GM19193 (cell line): Measurements from ENCODE around the gene SENP1.

Experiments
- POLR2A ChIP-seq: IDR thresholded peaks from 4 replicates; pipeline ENCODE4 v1.6.1; 2011; ENCODE audit not compliant: insufficient read depth, insufficient read length; ENCODE audit errors: extremely low read depth

Gene SENP1

DNA sequence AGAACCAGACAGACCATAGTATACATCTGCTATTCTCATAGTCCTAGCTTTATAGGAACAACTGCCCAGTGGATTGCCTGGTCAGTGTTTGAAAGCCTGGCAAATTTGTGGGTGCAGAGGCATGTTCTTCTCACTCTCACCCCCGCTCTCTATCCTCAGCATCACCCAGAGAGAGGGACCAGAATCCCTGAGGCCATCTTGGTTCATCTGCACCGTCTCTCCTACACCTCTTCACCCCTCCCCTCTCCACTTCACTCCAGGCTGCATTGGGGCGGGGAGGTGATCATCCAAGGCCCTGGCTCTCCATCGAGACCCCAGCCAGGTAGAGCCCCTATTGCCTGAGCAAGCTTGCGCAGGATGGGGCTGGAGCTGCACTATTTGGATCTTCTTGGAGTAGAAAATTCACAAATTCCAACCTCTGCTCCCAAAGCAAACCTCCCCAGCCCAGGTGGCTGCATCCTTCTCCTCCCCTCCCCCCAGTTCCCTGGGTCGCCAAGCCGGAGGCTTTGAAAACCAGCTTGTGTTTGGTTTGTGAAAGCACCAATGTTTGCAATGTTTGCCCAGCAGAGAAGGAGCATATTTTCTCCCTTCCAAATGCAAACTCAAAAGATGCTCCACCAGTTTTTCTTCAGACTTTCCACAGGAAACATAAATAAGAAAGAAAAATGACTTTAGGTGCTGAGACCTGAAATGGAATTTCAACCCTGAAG, 83.0 kb downstream of the SENP1 start:
- TF ChIP-seq POLR2A, result no peak

- no peak for TF ChIP-seq POLR2A
These were observed 83.7 kb downstream of the SENP1 start for GRCh38 chr12:48022180-48022521.

DNA sequence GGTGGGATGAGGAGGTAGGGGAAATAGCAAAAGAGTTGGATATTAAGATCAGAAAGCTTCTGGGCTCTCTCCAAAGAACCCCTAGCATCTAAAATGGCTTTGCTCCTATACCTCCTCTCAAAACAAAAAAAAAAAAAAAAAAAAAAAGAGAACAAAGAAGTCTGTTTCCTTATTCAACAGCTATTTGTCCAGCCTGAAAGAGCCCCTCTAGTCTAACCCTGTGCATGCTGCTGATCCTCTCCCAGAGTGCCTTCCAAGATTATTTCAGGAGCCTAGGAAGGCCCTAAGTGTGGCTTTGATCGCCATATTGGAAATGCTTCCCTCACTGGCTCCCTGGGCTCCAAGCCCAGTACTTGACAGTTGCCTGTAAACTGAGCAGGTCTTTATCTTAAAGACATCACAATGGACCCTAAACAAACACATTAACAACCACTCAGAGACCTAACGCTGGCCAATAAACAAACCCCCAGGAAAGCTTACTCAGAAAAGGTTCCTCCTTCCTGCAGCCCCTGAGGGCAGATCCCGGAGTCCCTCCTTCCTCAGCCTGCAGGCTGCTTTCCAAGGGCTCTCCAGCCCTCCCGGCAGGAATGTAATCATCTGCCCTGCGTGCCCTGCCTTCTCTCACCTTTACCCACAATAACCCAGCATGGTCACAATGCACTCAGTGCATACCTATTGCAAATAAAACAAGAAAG, 84.2 kb downstream of the SENP1 start:
- no peak for TF ChIP-seq POLR2A

DNA sequence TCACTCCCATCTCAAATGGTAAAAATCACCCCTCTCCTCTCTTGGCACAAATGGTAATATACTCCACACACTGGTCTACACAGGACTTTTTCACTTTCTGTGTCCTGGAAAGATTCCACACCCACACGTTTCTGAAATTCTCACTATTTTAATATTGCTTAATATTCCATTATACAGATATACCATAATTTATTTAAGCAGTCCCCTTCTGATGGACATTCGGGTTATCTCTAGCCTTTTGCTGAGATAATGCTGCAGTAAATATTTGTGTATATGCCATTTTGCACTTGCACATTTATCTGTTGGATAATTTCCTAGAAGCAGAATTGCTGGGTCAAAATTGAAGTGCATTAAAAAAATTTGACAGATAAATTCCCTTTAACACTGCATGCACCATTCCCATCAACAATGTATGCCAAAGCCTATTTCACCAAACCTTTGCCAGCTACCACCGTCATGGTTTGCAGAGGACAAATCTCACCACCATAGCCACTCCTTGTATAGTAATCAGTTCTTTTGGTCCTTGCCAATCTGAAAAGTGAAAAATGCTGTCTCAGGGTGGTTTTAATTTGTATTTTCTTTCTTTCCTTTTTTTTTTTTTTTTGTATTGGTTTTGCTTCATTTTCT, 86.1 kb downstream of the SENP1 start:
- no peak for TF ChIP-seq POLR2A

DNA sequence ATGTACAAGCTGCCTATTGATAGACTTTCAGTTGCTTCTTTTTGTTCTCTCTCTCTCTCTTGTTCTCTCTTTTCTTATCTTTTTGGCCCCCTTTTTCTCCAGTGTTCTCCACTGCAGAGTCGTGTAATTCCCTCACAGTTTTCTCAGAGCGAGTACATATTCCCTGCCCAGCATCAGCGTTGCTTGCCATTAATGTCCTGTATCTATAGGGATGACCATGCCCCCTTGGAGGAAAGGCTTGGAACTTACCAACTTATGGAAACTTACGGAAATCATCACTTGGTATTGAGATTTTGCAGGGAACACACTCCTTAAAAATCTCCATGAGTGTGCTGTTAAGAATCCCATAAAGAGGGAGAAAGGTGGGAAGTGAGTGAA, 87.3 kb downstream of the SENP1 start:
- no peak for TF ChIP-seq POLR2A

DNA sequence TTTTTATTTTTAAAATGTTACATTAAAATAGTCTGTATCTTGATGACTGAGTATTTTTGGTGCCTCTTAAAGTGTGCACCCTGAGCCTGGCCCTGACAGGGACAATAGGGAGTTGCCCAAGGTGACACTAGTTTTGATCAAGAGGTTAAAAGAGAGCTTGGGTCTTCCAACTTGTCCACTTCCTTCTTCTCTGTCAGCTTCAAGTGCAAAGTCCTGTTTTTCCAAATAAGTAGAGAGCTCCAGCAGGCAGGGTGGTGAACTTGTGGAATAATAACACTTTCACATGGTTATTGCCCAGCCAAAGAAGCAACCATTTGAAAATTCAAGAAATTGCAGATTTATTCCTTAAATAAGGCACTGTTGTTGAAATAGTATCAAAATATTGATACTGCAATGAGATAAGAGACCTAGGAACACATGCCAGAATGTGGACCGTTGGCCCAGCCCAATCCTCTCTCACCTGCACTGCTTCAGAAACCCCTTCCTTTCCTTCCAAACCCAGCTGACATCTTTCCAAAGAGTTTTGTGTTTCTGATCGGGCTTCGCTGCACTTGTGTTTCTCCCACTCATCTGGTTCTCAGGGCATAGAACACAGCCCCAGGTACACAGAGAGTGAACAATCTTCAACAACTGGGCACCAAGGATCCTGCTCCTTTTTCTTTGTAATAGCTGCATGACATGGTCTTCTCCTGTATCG, 87.8 kb downstream of the SENP1 start:
- no peak for TF ChIP-seq POLR2A

- no peak for TF ChIP-seq POLR2A
These were observed 88.4 kb downstream of the SENP1 start for GRCh38 chr12:48017496-48017895.

- no peak for TF ChIP-seq POLR2A
These were observed 89.4 kb downstream of the SENP1 start for GRCh38 chr12:48016373-48017020.

GRCh38 chr12:48015954-48016353, 89.9 kb downstream of the SENP1 start:
- TF ChIP-seq POLR2A, result no peak

- no peak for TF ChIP-seq POLR2A
These were observed 90.8 kb downstream of the SENP1 start for GRCh38 chr12:48015129-48015528.

GRCh38 chr12:48013287-48013686, 92.6 kb downstream of the SENP1 start:
- no peak for TF ChIP-seq POLR2A

DNA sequence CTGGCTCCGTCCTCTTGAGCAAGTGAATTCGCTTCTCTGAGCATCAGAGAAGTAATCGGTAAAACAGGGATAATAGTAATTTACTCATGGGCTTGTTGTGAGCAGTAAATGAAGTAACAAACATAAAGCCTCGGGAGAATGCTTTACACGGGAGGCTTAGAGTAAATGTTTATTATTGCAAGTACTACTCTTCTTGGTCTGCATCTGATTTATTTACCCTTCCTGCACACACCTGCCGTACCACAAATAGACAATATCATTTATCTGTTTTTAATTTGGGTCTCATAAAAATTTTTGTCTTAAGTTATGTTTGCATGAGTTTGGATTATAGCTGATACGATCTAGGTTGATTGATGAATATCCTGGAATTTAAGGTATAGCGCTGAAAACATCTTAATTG, 93.8 kb downstream of the SENP1 start:
- no peak for TF ChIP-seq POLR2A

GRCh38 chr12:48010366-48010970, 95.4 kb downstream of the SENP1 start:
- TF ChIP-seq POLR2A, result no peak

DNA sequence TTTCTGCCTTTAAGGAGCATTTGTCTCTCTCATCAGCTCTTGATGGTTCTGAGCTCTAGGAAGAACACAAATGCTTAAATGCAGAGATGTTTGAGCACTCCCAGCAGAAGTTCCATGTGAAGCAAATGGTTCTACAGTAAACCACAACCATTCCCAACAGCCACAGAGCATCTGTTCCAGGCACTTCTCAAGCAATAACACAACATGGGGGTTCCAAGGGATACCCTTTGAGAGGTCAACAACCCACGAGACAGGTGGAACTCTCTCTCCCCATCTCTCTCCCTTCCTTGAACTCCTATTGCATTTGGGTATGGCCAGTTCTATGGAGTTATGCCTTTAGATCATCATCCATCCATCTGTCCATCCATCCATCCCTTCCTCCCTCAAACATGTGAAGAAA, 96.4 kb downstream of the SENP1 start:
- TF ChIP-seq POLR2A, result no peak

DNA sequence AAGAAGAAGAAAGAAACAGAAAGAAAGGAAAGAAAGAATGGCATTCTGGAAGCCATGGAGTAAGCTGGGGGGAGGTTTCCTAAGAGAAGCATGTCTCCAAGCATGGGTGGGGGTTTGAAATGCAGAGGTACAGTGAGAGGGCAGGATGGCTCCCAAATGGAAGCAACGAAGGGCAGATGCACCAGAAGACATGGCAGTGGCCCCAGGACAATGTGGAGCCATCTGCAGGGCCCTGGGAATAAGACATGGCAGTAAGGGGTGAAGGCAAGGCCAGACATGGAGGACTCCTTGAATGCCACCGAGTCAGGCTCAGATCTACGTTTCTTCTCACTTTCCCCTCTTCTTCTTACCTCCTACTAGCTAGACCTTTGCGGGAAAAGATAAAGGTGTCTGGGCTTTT, 96.9 kb downstream of the SENP1 start:
- no peak for TF ChIP-seq POLR2A
